HG03439 (cell line): ENCODE measurements around the gene H2AZ1.
A peak's percentile ranks its signal among the peaks of the same experiment; 100 is the strongest.

Source experiments
- ATAC-seq: cut with Tn5 transposase; IDR thresholded peaks from one replicate; pipeline ENCODE4 v1.9.1; 2021; ENCODE audit warnings: mild to moderate bottlenecking, moderate library complexity; ENCODE audit not compliant: unreplicated experiment

The H2AZ1 gene

DNA sequence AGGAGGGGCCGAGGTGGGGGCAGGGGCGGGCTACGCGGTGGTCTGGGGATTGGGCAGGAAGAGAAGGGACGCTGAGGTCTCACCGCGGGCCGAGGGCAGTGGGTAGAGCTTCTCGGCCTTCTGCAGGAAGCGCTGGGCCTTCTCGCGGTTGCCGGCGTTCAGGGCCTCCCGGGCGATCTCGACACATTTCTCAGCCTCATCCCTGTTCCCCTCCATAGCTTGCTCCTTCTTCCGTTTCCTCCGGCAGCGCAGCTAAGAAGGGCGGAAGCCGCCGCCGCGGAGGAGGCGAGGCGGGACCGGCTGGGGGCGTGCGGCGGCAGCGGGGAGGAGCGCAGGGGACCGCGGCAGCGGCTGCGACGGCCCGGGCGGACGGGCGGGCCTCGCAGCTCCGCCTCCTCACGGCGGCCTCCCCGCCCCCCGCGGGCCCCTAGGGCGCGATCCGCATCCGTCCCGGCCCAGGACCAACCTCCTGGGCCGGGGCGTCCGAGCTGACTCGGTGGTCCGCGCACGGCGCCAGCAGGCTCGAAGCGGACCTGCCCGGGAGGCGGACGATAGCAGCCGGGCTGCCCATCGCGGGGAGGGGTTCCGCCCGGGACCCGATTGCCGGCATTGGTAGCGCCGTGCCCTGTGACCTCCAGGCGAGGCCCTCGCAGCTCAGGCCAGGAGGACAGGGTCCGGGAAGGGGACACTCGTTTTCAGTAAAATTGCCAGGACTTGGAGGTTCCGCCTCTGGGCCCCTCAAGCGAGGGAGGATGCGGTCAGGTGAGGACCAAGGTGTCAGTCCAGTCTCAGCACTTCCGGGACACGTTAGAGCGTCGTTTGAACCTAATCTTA lies 3.5 kb downstream of the H2AZ1 start, which contains the start of gene DNAJB14:
DNAJB14 (minus strand) TSS at position 263 of the 834 bp plus-strand sequence; CDS start at position 216, 47 bp downstream.
- peak; percentile 40 for ATAC-seq

DNA sequence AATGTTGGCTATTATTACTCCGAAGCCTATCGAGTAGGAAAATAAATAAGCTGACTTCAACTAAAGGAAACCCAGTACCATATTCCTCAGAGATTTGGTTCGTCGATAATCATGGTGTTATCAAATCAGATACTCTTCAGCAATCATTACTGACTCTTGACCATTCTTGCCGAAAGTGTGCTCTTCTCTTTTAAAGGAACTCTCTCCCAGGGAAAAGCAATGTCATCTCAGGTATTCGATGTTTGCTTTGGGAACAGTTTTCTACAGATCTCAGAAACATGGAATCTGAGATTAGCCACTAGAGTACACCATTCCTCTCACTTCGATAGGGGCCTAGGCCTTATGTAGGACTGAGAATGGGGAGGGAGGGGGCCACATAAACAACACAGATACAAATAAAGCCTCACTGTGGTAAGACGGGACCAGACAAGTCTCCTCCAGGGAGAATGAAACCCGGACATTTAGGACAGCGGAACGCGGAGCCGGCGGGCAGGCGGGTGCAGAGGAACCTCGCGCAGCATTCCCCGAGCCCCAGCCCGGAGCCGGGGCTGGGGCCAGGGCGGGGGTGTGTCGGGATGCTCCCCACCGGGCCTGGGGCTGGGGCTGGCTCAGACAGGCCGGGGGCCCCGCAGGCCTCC lies 4.2 kb downstream of the H2AZ1 start:
- peak; percentile 2 for ATAC-seq

DNA sequence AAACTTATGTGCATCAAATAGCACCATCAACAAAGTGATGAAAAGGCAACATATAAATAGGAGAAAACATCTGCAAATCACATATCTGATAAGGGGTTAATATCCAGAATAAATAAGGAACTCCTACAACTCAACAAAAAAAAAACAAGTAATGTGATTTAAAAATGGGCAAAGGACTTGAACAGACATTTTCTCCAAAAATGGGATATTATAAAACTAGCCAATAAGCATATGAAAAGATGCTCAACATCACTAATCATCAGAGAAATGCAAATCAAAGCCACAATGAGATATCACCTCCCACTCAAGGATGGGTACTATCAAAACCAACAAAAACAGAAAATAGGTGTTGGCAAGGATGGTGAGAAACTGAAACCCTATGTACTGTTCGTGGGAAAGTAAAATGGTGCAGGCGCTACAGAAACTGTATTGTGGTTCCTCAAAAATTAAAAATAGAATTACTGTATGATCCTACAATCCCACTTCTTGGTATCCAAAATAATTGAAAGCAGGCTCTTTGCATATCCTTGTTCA lies 6.1 kb downstream of the H2AZ1 start:
- ATAC-seq = no peak

- ATAC-seq = no peak
Measured at GRCh38 chr4:99938243-99938753, 11.8 kb downstream of the H2AZ1 start.

DNA sequence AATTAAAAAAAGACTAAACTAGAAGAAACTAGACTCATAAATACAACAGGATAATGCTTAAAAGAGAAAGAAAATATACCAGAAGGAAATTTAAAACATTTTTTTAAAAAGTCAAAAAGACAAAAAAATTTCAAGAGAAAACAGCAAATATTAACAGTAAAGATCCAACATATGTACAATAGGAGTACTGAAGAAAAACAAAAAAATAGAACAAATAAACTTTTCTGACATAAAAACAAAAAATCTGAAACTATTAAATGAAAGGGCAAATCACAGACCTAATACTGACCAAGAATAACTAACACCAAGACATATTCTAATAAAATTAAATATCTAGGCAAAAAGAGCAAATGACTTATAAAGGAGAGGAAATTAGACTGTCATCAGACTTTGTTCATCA lies 15.2 kb downstream of the H2AZ1 start:
- no peak for ATAC-seq

DNA sequence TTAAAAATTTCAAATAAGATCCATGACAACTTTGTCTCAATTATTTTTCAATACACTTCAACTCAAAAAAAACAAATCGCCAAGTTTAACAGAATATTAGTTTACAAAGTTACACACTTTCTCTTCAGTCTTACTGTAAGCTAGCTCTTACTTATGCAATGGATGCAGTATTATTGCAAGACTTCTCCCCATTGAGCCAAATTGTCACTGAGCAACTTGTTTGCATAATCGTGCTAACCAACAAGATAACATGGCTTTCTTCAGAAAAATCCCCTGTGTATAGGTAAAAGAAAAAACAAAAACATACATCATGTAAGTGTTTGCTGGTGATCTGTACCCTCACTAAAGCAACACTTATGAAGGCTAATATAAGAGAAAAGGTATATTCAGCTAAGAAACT lies 22.5 kb downstream of the H2AZ1 start:
- ATAC-seq = no peak

DNA sequence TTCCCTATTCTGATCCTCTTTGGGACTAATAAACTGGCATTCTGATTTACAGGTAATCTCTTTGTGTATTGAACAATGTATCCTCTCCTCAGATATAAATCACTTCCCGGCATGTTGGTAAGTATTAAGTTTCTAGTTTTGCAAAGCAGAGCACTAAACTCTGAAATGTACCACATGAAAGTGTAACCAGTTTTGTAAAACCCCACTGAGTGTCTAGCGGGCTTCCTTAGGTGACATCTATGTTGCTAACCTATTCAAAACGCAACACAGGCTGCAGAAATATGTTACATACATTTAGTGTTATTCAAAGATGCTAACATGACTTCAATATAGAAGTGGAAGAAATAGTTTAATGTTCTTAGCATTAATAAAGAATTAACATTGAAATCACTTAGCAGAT lies 28.9 kb downstream of the H2AZ1 start:
- ATAC-seq = no peak

- ATAC-seq = no peak
Measured at GRCh38 chr4:99918656-99919055, 31.4 kb downstream of the H2AZ1 start.

GRCh38 chr4:99917575-99917974 lies 32.5 kb downstream of the H2AZ1 start:
- no peak for ATAC-seq

DNA sequence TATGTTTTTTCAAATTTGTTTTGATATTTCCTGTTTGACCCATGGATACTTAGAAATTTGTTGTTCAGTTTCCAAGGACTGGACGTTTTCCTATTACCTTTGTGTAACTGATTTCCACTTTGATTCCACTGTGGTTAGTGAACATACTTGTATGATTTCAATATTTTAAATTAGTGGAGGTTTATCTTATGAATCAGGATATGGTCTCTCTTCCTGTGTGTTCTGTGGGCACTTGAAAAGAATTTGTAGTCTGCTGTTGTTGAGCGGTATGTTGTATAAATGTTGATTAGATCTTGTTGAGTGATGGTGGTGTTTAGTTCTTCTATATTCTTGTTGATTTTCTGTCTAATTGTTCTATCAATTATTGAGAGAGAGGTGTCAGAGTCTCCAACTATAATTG lies 34.6 kb downstream of the H2AZ1 start:
- no peak for ATAC-seq
